H1 (cell line): ENCODE data around the gene CASP8AP2. TPM values are rescaled to one million over a fixed set of nuclear protein-coding genes. Genes with fewer than 3 reads are reported as not detected.

Source experiments
- CTCF ChIA-PET: fragments of 300-600 bp; sonication (Branson Sonifier 250); formaldehyde crosslinking; loops from one replicate; lab custom pipeline; 2021; ENCODE audit not compliant: partially characterized antibody; lab: Charles Lee
- POLR2A ChIA-PET: fragments of 300-600 bp; sonication (Branson Sonifier 250); formaldehyde crosslinking; loops from one replicate; lab custom pipeline; 2021; ENCODE audit warnings: inconsistent platforms; ENCODE audit not compliant: partially characterized antibody; lab: Charles Lee
- DNase-seq, 2 experiments: peaks; one replicate each; pipeline versions ENCODE4 v3.0.0 to v3.0.0-alpha.2; 2010 to 2022; ENCODE audit warnings: low spot score in 2 of 2, low read depth in 1 of 2, mixed read lengths in 1 of 2
- FAIRE-seq: peaks from 2 replicates; lab custom pipeline; 2011; peaks lifted over from hg19 to GRCh38; lab: Jason Lieb, UNC
- H2AFZ ChIP-seq: 2 replicates; pipeline ENCODE4 v1.8.1; 2012; ENCODE audit warnings: low read length, inconsistent platforms
- H2AK5ac ChIP-seq: 2 replicates; pipeline ENCODE4 v1.6.1; 2013; ENCODE audit warnings: low read depth, low read length
- H2BK120ac ChIP-seq: replicated peaks from 2 replicates; pipeline ENCODE3; 2013; ENCODE audit warnings: low read depth, low read length, inconsistent platforms
- H2BK12ac ChIP-seq: 2 replicates; pipeline ENCODE4 v1.6.1; 2013; ENCODE audit warnings: low read depth, low read length
- H2BK15ac ChIP-seq: 2 replicates; pipeline ENCODE4 v1.6.1; 2013; ENCODE audit warnings: low read length
- H2BK20ac ChIP-seq: 2 replicates; pipeline ENCODE4 v1.6.1; 2013; ENCODE audit warnings: low read length
- H2BK5ac ChIP-seq: 2 replicates; pipeline ENCODE4 v1.6.1; 2013; ENCODE audit warnings: low read depth, low read length
- H3K14ac ChIP-seq: 2 replicates; pipeline ENCODE4 v1.6.1; 2013; ENCODE audit warnings: inconsistent platforms; ENCODE audit not compliant: insufficient read length
- H3K18ac ChIP-seq: 2 replicates; pipeline ENCODE4 v1.6.1; 2013; ENCODE audit warnings: low read length; ENCODE audit errors: extremely low read depth
- H3K23ac ChIP-seq: 2 replicates; pipeline ENCODE4 v1.6.1; 2013; ENCODE audit warnings: inconsistent platforms; ENCODE audit not compliant: insufficient read length
- H3K23me2 ChIP-seq: 2 replicates; pipeline ENCODE4 v1.6.1; 2013; ENCODE audit warnings: low read depth, low read length
- H3K27ac ChIP-seq: 2 replicates; pipeline ENCODE4 v1.6.1; 2011; ENCODE audit warnings: low read depth, low read length, inconsistent platforms
- H3K27me3 ChIP-seq, 4 experiments: replicated peaks in 1 of 4; 1 replicate in 1 of 4; 2 replicates in 3 of 4; pipeline versions ENCODE4 v1.6.1 to v1.8.1; 2011 to 2013; ENCODE audit warnings: low read length in 3 of 4, mild to moderate bottlenecking in 3 of 4, inconsistent platforms in 2 of 4, mixed read lengths in 2 of 4, moderate library complexity in 1 of 4; ENCODE audit not compliant: control insufficient read depth in 3 of 4, insufficient read depth in 3 of 4; ENCODE audit errors: extremely low read depth in 1 of 4
- H3K36me3 ChIP-seq, 4 experiments: 2 replicates each; pipeline versions ENCODE4 v1.6.1 to v1.8.1; 2011 to 2013; ENCODE audit warnings: mild to moderate bottlenecking in 4 of 4, low read length in 3 of 4, moderate library complexity in 2 of 4, control low read depth in 1 of 4, inconsistent platforms in 1 of 4; ENCODE audit not compliant: insufficient read depth in 4 of 4, control insufficient read depth in 2 of 4
- H3K4ac ChIP-seq: replicated peaks from 2 replicates; pipeline ENCODE3; 2013; ENCODE audit warnings: low read length, low read depth, mixed read lengths, inconsistent platforms; ENCODE audit not compliant: insufficient read length
- H3K4me1 ChIP-seq, 4 experiments: replicated peaks in 1 of 4; 1 replicate in 1 of 4; 2 replicates in 3 of 4; pipeline versions ENCODE4 v1.6.1 to v1.8.1; 2011 to 2013; ENCODE audit warnings: low read length in 3 of 4, inconsistent platforms in 2 of 4, mixed read lengths in 1 of 4; ENCODE audit not compliant: insufficient read depth in 4 of 4, control insufficient read depth in 3 of 4
- H3K4me2 ChIP-seq, 2 experiments: 2 replicates each; pipeline versions ENCODE4 v1.6.1 to v1.8.1; 2011 to 2013; ENCODE audit warnings: low read depth in 2 of 2, low read length in 2 of 2, control low read depth in 1 of 2, inconsistent platforms in 1 of 2, mild to moderate bottlenecking in 1 of 2; ENCODE audit not compliant: insufficient read depth in 1 of 2
- H3K4me3 ChIP-seq, 4 experiments: fragments of 200-600, 300-600 bp in 1 of 4; sonication (generic), shearing (Covaris generic), sonication (Bioruptor Twin) in 1 of 4; 2 replicates each; pipeline versions ENCODE4 v1.5.1 to v1.8.1; 2011 to 2016; ENCODE audit warnings: low read length in 4 of 4, low read depth in 3 of 4, control low read depth in 2 of 4, inconsistent platforms in 2 of 4, mild to moderate bottlenecking in 2 of 4, mixed read lengths in 1 of 4, moderate library complexity in 1 of 4; ENCODE audit not compliant: insufficient read depth in 2 of 4; ENCODE audit errors: extremely low read depth in 1 of 4
- H3K56ac ChIP-seq: replicated peaks from 2 replicates; pipeline ENCODE3; 2013; ENCODE audit warnings: low read depth, mild to moderate bottlenecking, mixed read lengths, low read length, inconsistent platforms; ENCODE audit not compliant: insufficient read length
- H3K79me1 ChIP-seq: 2 replicates; pipeline ENCODE4 v1.6.1; 2013; ENCODE audit warnings: low read depth, low read length, control low read depth
- H3K79me2 ChIP-seq, 2 experiments: 2 replicates each; pipeline versions ENCODE4 v1.6.1 to v1.8.1; 2012 to 2013; ENCODE audit warnings: low read length in 2 of 2, mild to moderate bottlenecking in 2 of 2, inconsistent platforms in 1 of 2; ENCODE audit not compliant: insufficient read depth in 2 of 2, control insufficient read depth in 1 of 2
- H3K9ac ChIP-seq, 4 experiments: replicated peaks in 1 of 4; 1 replicate in 1 of 4; 2 replicates in 3 of 4; pipeline versions ENCODE4 v1.6.1 to v1.8.1; 2011 to 2013; ENCODE audit warnings: low read depth in 3 of 4, low read length in 3 of 4, control low read depth in 2 of 4, mild to moderate bottlenecking in 2 of 4, moderate library complexity in 2 of 4, inconsistent platforms in 1 of 4; ENCODE audit errors: extremely low read depth in 1 of 4
- H3K9me3 ChIP-seq, 2 experiments: 2 replicates each; pipeline versions ENCODE4 v1.6.1 to v1.8.1; 2012 to 2013; ENCODE audit warnings: mild to moderate bottlenecking in 2 of 2, moderate library complexity in 2 of 2, control low read depth in 1 of 2, inconsistent platforms in 1 of 2, low read depth in 1 of 2, low read length in 1 of 2, mixed read lengths in 1 of 2; ENCODE audit not compliant: insufficient read depth in 2 of 2
- H4K20me1 ChIP-seq, 2 experiments: replicated peaks in 1 of 2; 2 replicates each; pipeline versions ENCODE3 to v1.8.1; 2011 to 2013; ENCODE audit warnings: inconsistent platforms in 2 of 2, low read length in 2 of 2, mild to moderate bottlenecking in 1 of 2; ENCODE audit not compliant: insufficient read depth in 2 of 2, control insufficient read depth in 1 of 2
- H4K5ac ChIP-seq: 2 replicates; pipeline ENCODE4 v1.6.1; 2013; ENCODE audit warnings: low read length, low read depth, mixed read lengths, inconsistent platforms; ENCODE audit not compliant: insufficient read length
- H4K8ac ChIP-seq: 2 replicates; pipeline ENCODE4 v1.8.0; 2013; ENCODE audit warnings: mild to moderate bottlenecking, moderate library complexity, low read length, inconsistent platforms; ENCODE audit not compliant: insufficient read depth; ENCODE audit errors: extremely low read depth
- H4K91ac ChIP-seq: replicated peaks from 2 replicates; pipeline ENCODE3; 2013; ENCODE audit warnings: low read length, mixed read lengths, inconsistent platforms; ENCODE audit not compliant: insufficient read length
- HDAC6 ChIP-seq: IDR thresholded peaks from one replicate; pipeline ENCODE4 v1.7.1; 2012; ENCODE audit warnings: low read depth, mild to moderate bottlenecking, inconsistent platforms, low read length, moderate library complexity
- SAP30 ChIP-seq: fragments of 300-600 bp; sonication (generic); IDR thresholded peaks from 2 replicates; pipeline ENCODE4 v1.7.1; 2012; ENCODE audit warnings: low read length, moderate library complexity, mild to moderate bottlenecking, inconsistent platforms; ENCODE audit not compliant: insufficient read depth, insufficient replicate concordance
- WGBS, 2 experiments: shearing (Covaris generic) in 1 of 2; methylation state at CpG; one replicate each; pipeline versions ENCODE4 v1.1.6 to v1.1.7; 2013 to 2015; ENCODE audit warnings: low lambda C conversion rate in 2 of 2, mixed read lengths in 2 of 2, inconsistent platforms in 1 of 2, low coverage in 1 of 2, missing lambda C conversion rate in 1 of 2; ENCODE audit not compliant: insufficient replicate concordance in 2 of 2, insufficient coverage in 1 of 2, insufficient read length in 1 of 2; ENCODE audit errors: extremely low coverage in 1 of 2, missing lambda C conversion rate in 1 of 2; 5-methylcytosine and 5-hydroxymethylcytosine counted together
- polyA plus RNA-seq, 7 experiments: library from polyadenylated mRNA; depleted of rRNA in 3 of 7; stranded (reverse) in 5 of 7; unstranded in 2 of 7; fragments of >200 nt in 5 of 7; fragments of 200-250 nt in 2 of 7; gene quantifications; 1 replicate in 5 of 7; 2 replicates in 1 of 7; 4 replicates in 1 of 7; pipeline versions ENCODE4 v1.2.1 to v1.2.3, GENCODE V29; 2011 to 2013; ENCODE audit warnings: missing spikeins in 2 of 7, mixed read lengths in 2 of 7
- total RNA-seq: library from RNA; stranded (reverse); fragmentation: NEBNext Ultra II Directional; extraction: Animal tissue kit (Norgen Biotek cat#: 25700); gene quantifications from 2 replicates; pipeline ENCODE4 v1.2.1, GENCODE V29; 2021

The CASP8AP2 gene
- total and polyA plus RNA-seq, 2 of the 8 experiments (the other 6 are each of a cell fraction or from before 2014, with no cell fraction given) = 6.9 to 32.1 TPM

DNA sequence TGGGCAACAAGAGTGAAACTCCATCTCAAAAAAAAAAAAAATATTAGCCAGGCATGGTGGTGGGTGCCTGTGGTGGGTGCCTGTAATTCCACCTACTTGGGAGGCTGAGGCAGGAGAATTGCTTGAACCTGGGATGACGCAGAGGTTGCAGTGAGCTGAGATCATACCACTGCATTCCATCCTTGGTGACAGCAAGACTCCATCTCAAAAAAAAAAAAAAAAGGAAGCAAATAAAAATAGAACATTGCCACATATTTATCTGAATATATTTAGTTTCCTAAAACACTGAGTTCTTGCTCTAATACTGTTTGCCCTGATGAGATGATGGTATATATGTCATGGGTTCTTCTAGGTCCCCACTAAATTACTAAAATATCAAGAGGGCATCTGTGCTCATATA, 28.4 kb downstream of the CASP8AP2 start:
- H4K91ac ChIP-seq = no peak overlapping the region
- no peaks in the 10 kb centered on the region for H3K79me1 ChIP-seq
- no peak overlapping the region for H2BK20ac ChIP-seq
- H4K8ac ChIP-seq = no peak overlapping the region
- TF ChIP-seq SAP30 = no peak
- no peak for TF ChIP-seq HDAC6
- no peak overlapping the region for H2BK120ac ChIP-seq
- H2BK5ac ChIP-seq = no peak overlapping the region
- peaks cover 10 to 87% (median 54%) of the 10 kb centered on the region in 4 experiments for H3K36me3 ChIP-seq
- no peak overlapping the region for H3K18ac ChIP-seq
- H4K5ac ChIP-seq = no peak overlapping the region
- no peak overlapping the region for H3K4ac ChIP-seq
- no peak overlapping the region for H3K4me2 ChIP-seq
- H3K27me3 ChIP-seq = no peaks in the 10 kb centered on the region
- FAIRE-seq (no peak), DNase-seq (no peak)
- H3K9ac ChIP-seq = no peak overlapping the region
- H3K23me2 ChIP-seq = no peaks in the 10 kb centered on the region
- no peaks in the 10 kb centered on the region for H3K9me3 ChIP-seq
- ChIA-PET CTCF (no interaction called here), POLR2A (no interaction called here)
- H4K20me1 ChIP-seq = no peaks in the 10 kb centered on the region
- no peak overlapping the region for H2BK12ac ChIP-seq
- no peak overlapping the region for H2AFZ ChIP-seq
- H3K56ac ChIP-seq = no peak overlapping the region
- H3K79me2 ChIP-seq = no peaks in the 10 kb centered on the region
- WGBS, 2 experiments = 100% methylated on average over 1 of the region's 1 CpG; no CpG with 5 or more reads in 1 of the 2 experiments
- no peaks in the 10 kb centered on the region for H3K4me1 ChIP-seq
- no peak overlapping the region for H3K23ac ChIP-seq
- H2AK5ac ChIP-seq = no peak overlapping the region
- H3K27ac ChIP-seq = no peak overlapping the region
- no peak overlapping the region for H3K4me3 ChIP-seq
- no peak overlapping the region for H3K14ac ChIP-seq
- no peak overlapping the region for H2BK15ac ChIP-seq
